HG03159 (cell line): ENCODE measurements around the gene EXD2.
"Not testable (repeated sequence)": the region's sequence is repeated elsewhere in the genome, so short reads cannot be mapped to it uniquely, and the experiment has no call there.

ENCODE experiments used
- ATAC-seq: cut with Tn5 transposase; IDR thresholded peaks from one replicate; pipeline ENCODE4 v1.9.1; 2021; ENCODE audit warnings: mild to moderate bottlenecking, moderate library complexity; ENCODE audit not compliant: unreplicated experiment

Gene EXD2

DNA sequence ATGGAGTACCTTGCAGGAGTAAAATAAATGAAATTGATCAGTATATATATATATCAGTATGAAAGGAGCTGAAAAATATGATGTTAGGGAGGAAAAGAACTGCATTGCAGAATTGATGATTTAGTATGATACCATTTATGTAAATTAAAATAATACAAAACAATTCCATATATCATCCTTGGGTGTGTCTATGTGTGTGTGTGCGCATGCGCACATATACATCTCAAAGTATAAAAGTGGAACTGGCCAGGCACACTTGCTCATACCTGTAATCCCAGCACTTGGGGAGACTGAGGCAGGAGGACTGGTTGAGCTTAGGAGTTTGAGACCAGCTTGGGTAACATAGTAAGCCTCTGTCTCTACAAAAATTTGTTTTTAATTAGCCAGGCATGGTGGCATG lies 84.0 kb downstream of the EXD2 start:
- ATAC-seq = no peak

DNA sequence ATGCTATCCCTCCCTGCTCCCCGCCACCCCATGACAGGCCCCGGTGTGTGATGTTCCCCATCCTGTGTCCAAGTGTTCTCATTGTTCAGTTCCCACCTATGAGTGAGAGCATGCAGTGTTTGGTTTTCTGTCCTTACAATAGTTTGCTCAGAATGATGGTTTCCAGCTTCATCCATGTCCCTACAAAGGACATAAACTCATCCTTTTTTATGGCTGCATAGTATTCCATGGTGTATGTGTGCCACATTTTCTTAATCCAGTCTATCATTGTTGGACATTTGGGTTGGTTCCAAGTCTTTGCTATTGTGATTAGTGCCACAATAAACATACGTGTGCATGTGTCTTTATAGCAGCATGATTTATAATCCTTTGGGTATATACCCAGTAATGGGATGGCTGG lies 86.1 kb downstream of the EXD2 start:
- ATAC-seq = not testable (repeated sequence)

DNA sequence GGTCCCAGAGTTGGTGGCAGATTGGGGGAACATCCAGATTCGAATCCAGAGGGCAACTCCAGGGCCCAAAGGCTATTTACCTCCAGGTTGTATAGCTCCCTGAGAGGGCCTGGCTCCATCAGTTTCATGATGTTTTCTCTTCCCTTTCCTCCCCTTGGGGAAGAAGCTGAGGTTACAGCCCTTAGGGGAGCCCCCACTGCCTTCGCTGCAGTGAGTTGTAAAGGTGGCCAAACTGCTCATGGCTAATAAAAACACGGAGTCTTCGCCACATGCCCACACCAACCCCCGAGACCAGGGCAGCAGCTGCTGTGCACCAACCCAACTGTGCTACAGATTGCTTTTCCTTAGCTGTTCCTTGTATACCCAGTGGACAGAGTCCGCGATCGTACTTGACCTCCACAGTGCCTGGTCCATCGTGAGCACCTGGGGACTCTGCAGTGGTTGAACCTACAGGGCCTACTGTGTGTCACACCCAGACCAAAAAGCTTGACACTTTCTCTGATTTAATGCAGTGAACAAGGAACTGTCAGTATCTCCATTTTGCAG lies 89.5 kb downstream of the EXD2 start:
- ATAC-seq = no peak

DNA sequence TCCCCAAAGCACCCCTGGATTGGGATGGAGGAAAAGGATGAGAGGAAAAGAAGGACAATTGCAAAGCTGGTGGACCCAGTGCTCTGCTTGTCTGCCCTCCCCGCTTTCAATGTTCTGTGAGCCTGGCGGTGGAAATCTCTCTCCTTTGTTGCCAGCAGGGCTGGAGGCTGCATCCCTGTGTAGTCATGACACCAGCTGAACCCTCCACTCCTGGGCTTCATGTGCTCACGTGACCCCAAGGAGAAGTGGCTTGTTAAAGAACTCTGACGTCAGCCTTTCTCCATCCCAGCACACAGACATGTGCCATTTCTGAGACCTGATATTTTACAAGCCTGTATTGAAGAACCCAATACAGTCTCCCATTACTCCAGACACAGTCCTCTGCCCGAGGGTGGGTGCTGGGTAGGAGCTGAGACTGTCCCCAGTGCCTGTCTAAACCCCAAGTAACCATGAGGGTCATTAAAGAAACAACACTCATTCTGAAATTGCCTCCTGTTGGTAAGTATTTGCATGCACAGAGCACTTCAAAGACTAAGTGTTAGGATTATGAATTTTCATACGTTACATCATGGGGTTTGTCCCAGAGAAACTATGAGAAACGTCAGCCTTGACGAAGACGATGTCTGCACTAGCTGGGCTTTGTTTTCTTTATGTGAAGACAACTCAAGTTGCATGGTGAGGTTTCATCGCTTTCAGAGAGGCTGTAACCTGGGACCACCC lies 90.3 kb downstream of the EXD2 start:
- ATAC-seq = no peak

DNA sequence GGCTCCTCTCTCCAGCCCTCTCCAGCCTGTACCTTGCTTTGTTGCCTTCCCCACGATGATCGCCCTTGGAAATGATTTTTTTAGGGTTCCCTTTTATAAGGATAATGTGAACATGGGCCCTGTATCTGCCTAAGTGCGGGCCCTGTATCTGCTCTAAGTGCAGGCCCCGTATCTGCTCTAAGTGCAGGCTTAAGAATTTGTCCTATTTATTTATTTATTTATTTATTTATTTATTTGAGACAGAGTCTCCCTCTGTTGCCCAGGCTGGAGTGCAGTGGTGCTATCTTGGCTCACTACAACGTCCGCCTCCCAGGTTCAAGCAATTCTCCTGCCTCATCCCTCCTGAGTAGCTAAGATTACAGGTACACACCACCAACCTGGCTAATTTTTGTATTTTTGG lies 91.2 kb downstream of the EXD2 start:
- no peak for ATAC-seq

DNA sequence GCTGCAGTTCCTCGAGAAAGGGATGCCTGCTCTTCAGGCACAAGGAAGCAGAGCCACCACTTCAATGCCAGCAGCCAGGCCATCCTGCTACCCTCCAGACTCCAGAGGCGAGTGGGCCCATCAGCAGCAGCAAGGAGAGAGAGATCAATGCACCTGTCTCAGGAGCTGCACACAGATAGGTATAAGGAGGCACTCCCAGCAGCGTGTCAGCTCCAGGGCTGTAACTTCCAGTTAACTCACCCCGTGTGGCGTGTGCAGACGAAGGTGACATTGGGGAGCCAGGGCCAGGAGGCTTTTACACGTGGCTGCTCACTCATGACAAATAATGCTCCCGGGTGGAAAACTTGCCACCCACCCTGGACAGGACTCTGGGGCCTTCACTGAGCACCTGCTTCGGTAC lies 92.9 kb downstream of the EXD2 start:
- no peak for ATAC-seq

DNA sequence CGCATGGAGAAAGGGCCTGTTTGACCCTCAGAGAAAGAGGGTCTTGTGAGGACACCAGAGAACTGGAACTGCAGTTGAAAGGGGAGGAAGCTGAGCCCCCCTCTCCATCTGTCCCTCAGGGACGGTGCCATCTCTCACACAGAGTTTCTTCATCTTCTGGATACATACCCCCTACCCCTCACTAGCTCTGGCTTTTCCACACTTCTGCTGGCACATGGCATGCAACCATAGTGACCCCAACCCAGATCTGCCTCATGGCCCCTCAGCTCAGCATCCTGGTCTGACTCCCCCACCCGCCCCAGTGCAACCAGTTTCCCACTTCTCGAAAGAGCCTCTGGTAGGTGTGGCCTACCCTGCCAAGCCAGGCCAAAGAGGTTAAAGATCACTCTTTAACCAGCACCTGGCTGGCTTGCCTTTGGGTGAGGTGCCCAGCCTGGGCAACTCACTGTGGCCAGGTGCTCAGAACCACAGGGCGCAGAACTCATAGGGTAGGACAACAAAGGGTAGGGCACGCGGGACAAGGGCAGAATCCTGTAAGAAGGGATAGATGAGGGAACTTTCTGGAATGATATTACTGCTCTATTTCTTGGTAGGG lies 94.5 kb downstream of the EXD2 start:
- no peak for ATAC-seq

DNA sequence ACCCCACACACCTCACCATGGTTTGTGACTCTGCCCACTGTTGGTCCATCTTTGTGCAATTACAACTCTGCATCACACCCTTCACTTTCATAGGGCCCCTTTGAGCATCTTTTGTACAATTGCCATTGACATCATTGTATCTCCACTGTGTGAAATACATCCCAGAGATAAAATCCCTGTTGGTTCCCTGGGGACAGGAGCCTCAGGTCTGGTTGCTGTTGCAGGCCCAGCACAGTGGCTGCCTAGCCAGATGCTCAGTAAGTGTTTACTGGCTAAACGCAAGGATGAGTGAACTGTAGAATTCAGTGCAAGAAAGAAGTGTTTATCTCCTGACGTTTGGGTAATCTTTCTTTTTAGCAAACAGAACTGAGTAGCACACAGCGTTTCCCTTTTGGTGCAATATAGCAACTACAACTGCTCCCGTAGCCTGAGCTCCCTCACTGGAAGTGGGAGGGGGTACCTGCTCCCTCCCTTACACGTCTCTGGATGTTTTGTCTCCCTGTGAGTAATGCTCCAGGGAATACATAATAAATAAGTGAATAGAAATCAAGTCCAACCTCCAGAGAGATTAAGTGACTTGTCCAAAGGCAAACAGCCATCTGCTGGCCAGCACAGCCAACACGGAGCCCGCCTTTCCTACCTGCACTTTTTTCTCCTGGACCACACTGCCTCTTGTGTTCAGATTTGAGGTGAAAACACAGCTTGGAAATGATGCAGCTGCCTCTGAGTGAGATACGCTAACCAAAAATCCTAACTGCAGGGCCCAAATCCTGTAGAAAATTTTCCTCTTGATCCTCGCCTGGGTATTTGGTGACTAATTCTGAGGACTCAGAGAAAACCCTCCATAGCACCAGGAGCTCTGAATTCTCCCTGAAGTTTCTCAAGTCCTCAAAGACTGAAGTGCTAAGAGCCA lies 96.1 kb downstream of the EXD2 start:
- ATAC-seq = no peak

DNA sequence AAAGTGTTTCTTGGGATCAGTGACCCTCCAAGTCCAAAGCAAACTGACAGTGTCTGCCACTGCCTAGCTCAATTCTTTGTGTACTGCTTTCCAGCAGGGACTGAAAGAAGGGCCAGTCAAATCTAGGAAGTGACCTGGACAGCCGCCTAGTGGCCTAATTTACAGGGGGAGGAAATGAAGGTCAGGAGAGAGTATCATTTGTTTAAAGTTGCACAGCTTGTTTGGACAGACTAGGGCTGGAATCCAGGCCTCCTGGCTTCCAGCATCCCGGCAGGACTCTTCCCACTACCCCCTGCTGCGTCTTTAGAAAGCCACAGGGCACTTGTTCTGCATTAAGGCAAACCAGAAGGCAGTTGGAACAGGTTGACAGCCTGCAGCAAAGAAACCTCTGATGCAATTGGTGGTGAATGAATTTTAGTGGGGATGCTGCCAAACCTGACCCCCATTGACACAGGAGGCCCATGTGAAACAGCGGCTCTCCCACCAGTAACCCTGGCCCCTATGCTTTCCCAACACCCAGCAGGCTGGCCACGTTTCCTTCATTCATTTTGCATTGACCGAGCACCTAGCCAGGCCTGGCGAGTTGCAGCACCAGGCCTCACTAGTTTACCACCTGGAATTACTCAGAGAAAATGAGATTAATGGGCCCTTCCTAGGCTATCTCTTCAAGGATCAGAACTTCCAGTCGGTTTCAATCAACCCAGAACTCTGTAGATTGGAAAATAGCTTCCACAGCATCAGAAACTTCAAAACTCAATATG lies 96.9 kb downstream of the EXD2 start:
- ATAC-seq = no peak

DNA sequence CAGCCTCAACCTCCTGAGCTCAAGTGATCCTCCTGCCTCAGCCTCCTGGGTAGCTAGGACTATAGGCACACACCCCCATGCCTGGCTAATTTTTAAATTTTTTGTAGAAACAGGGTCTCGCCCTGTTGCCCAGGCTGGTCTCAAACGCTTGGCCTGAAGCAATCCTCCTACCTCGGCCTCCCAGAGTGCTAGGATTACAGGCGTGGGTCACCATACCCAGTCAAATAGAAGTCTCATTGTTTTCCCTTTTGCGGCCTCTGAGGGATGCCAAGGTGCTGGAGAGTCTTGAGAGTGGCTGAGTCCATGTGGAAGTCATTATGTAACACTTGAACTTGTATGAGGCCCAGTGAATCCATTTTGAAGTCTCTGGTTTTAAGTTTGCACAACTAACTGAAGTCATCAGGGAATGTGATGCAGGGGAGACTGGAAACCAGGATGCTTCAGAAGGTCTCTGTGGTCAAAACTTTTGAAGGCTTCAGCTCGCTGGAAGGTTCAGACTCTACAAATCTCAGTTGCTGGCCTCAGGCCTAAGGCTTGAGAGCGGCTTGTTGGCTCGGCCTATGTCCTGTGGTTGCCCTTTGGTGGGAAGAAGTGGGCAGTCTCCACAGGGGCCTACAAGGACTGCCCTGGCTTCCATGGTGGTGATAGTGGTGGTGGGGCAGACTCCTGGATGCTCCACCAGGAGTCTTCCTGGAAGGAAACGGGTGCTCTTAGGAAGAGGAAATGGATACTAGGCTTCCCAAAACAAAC lies 97.8 kb downstream of the EXD2 start:
- no peak for ATAC-seq

DNA sequence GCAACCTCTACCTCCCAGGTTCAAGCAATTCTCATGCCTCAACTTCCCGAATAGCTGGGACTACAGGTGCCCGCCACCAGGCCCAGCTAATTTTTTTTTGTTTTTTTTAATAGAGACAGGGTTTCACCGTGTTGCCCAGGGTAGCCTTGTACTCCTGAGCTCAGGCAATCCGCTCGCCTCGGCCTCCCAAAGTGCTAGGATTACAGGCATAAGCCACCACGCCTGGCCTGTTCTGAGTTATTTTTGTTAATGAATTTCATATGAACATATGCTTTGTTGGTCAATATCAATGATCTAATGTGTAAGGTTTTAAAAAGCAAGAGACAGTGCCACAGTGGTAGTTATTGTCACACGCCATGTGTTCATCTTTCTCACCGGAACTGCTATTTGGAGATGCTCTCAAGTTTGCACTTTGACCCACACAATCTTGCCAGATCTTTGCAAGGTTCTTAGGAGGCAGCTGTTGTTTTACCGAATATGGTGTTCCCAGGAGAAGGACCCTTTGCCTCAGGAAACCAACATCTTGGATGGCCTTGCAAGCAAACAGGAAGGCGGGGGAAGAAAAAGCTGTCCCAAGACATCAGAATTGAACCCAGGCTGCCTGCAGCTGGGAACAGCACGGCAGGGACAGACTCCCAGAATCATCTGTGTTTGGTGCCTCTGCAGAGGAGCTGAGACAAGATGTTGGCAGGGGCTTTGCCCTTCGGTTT lies 98.7 kb downstream of the EXD2 start:
- ATAC-seq = no peak

DNA sequence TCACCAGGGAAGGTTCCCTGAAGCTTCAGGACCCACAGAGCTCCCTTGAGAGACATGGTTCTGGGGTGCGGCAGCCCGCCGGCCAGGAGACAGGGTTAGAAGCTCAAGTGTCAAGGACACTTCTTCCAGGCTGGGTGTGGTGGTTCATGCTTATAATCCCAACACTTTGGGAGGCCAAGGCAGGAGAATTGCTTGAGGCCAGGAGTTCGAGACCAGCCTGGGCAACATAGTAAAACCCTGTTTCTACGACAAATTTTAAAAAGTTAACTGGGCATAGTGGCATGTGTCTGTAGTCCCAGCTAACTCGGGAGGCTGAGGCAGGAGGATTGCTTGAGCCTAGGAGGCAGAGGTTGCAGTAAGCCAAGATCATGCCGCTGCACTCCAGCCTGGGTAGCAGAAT lies 99.6 kb downstream of the EXD2 start:
- not testable (repeated sequence) for ATAC-seq

DNA sequence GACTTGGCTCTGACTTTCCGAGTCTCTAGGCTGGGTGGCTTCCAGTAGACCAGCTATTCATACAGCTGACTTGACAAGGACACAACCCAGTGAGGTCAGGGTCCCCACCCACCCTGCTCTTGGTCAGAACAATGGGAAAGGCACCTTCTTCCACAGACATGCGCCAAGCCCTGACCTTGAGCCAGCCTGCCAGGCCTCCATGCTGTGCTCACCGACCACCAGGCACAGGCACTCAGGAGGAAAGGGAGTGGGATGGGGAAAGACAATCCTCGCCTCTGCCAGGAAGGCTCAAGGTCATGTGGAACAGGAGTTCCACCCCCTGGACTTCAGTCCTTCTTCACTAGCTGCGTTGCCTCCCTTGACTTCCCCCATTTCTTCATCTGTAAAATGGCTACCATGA lies 100.1 kb downstream of the EXD2 start:
- ATAC-seq = no peak

DNA sequence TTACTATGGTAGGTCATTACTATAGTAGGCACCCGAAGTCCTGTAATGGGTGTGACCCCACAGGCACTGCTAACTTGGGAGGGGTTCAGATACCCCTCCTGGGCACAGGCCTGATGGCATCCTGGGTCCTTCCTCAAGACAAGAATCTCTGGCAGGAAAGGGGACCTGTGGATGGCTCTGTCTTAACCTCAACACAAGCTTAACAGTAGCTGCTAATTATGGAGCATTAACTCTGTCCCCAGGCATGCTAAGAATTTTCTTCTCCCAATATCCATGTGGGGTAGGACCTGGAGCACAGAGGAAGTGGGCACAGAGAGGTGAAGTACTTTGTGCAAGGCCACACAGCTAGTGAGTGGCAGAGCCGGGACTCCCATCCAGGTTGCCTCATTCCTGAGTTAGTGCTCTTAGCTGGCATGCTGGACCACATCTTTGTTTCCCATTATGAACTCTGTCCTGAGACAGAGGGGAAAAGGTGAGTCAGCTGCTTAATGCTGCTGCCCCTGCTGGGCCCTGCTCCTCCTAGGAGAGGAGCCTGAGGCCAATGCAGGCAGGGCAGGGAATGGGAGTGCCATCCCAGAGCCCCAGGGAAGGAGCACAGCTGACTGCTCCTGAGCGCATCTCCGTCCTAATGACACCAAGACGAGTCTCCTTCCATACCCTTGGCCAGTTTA lies 100.7 kb downstream of the EXD2 start:
- ATAC-seq = no peak
